ENCODE measurements around the gene PPP2R3A.

- TF ChIP-seq, protein P1, sequence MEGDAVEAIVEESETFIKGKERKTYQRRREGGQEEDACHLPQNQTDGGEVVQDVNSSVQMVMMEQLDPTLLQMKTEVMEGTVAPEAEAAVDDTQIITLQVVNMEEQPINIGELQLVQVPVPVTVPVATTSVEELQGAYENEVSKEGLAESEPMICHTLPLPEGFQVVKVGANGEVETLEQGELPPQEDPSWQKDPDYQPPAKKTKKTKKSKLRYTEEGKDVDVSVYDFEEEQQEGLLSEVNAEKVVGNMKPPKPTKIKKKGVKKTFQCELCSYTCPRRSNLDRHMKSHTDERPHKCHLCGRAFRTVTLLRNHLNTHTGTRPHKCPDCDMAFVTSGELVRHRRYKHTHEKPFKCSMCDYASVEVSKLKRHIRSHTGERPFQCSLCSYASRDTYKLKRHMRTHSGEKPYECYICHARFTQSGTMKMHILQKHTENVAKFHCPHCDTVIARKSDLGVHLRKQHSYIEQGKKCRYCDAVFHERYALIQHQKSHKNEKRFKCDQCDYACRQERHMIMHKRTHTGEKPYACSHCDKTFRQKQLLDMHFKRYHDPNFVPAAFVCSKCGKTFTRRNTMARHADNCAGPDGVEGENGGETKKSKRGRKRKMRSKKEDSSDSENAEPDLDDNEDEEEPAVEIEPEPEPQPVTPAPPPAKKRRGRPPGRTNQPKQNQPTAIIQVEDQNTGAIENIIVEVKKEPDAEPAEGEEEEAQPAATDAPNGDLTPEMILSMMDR (conservative IDR thresholded peaks at IDR 0.05 in 1 of 2, IDR thresholded peaks at IDR 0.05 in 1 of 2; ENCODE audit: low read depth in 1 of 2, low read length in 2 of 2): no peak
- TF ChIP-seq EZH2 (IDR thresholded peaks at IDR 0.05; ENCODE audit: low read length, missing control alignments): no peak
These were observed 42.7 kb downstream of the PPP2R3A start for GRCh38 chr3:136008221-136008620.

All from fibroblast of lung (primary cell).